ENCODE data around the gene CDK19. TPM values are rescaled to one million over a fixed set of nuclear protein-coding genes. Genes with fewer than 3 reads are reported as not detected.
"Not testable (repeated sequence)": the region's sequence is repeated elsewhere in the genome, so short reads cannot be mapped to it uniquely, and the experiment has no call there.

CDK19 gene
- total RNA-seq, 2 experiments from 2014 or later = 25.3 to 30.0 TPM

DNA sequence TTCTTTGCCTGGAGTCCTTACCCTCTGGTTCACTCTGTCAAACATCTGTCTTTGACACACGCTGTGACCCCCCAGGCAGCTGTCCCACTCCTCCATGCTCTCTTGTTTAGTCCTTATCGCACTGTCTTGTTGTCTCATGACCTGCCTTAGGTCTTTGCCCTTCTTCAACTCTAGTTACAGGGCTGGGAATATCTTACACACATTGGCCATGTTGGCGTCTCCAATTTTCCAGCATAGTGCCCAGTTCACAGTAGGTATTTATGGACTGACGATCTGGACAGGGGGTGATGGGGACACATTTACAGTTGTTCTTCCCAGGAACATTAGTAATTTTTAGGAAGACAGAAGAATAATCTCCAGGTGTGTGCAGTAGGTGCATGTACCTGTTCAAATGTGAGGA lies 209.1 kb downstream of the CDK19 start:
- DNase-seq (no peak), ATAC-seq (ENCODE audit: low read depth) (no peak)
- Mint-ChIP-seq H3K36me3 (peaks cover 2% of the 10 kb centered on the region), H3K27ac (no peak overlapping the region), H3K27me3 (no peaks in the 10 kb centered on the region), H3K4me3 (no peak overlapping the region), H3K9me3 (no peaks in the 10 kb centered on the region), H3K4me1 (no peaks in the 10 kb centered on the region)
- POLR2A ChIA-PET = no interaction called here

DNA sequence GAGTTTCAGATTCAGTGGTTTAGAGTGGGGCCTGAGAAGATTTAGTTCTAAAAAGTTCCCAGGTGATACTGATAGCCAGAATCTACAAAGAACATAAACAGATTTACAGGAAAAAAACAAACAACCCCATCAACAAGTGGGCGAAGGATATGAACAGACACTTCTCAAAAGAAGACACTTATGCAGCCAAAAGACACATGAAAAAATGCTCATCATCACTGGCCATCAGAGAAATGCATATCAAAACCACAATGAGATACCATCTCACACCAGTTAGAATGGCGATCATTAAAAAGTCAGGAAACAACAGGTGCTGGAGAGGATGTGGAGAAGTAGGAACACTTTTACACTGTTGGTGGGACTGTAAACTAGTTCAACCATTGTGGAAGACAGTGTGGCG lies 214.6 kb downstream of the CDK19 start:
- H3K27ac Mint-ChIP-seq; H3K4me1 Mint-ChIP-seq; DNase-seq; H3K4me3 Mint-ChIP-seq; H3K27me3 Mint-ChIP-seq; POLR2A ChIA-PET; ATAC-seq (ENCODE audit: low read depth); H3K36me3 Mint-ChIP-seq; H3K9me3 Mint-ChIP-seq: not testable (repeated sequence)

- POLR2A ChIA-PET = no interaction called here
- H3K27ac Mint-ChIP-seq = no peak overlapping the region
- peaks cover 4% of the 10 kb centered on the region for H3K36me3 Mint-ChIP-seq
- no peaks in the 10 kb centered on the region for H3K4me1 Mint-ChIP-seq
- H3K9me3 Mint-ChIP-seq = peaks cover 5% of the 10 kb centered on the region
- DNase-seq (no peak), ATAC-seq (ENCODE audit: low read depth) (no peak)
- H3K27me3 Mint-ChIP-seq = no peaks in the 10 kb centered on the region
- no peak overlapping the region for H3K4me3 Mint-ChIP-seq
These were observed 217.5 kb downstream of the CDK19 start for GRCh38 chr6:110597761-110598160.

GRCh38 chr6:110596354-110596753 lies 218.9 kb downstream of the CDK19 start:
- POLR2A ChIA-PET = no interaction called here
- ATAC-seq (ENCODE audit: low read depth) (no peak), DNase-seq (no peak)
- Mint-ChIP-seq H3K36me3 (peaks cover 4% of the 10 kb centered on the region), H3K9me3 (peaks cover 7% of the 10 kb centered on the region), H3K27ac (no peak overlapping the region), H3K27me3 (no peaks in the 10 kb centered on the region), H3K4me1 (no peaks in the 10 kb centered on the region), H3K4me3 (no peak overlapping the region)

DNA sequence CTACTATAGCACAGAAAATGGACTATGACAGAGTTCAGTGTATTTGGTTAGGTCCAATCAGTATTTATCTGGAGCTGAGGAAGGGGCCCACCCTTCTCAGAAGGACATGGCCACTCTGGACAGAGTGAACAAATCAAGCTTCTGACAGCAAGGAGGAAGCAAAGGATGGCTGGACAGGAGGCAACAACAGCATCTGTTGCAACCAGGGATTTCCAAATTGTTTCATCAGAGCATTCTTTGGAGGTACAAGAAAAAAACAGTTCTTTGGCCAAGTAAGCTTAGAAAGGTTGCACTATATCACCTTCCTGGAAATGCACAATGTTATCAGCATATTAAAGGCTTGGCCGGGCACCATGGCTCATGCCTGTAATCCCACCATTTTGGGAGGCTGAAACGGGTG lies 220.2 kb downstream of the CDK19 start:
- ATAC-seq (ENCODE audit: low read depth) = no peak
- DNase-seq = no peak
- POLR2A ChIA-PET = no interaction called here
- peaks cover 4% of the 10 kb centered on the region for H3K36me3 Mint-ChIP-seq
- H3K27me3 Mint-ChIP-seq = no peaks in the 10 kb centered on the region
- peaks cover 7% of the 10 kb centered on the region for H3K9me3 Mint-ChIP-seq
- peaks cover 5% of the 10 kb centered on the region for H3K4me1 Mint-ChIP-seq
- H3K27ac Mint-ChIP-seq = no peak overlapping the region
- H3K4me3 Mint-ChIP-seq = no peak overlapping the region

- Mint-ChIP-seq H3K9me3 (peaks cover 7% of the 10 kb centered on the region), H3K27me3 (no peaks in the 10 kb centered on the region), H3K27ac (no peak overlapping the region), H3K4me3 (no peak overlapping the region), H3K4me1 (peaks cover 5% of the 10 kb centered on the region), H3K36me3 (peaks cover 1% of the 10 kb centered on the region)
- ATAC-seq (ENCODE audit: low read depth) (no peak), DNase-seq (no peak)
- POLR2A ChIA-PET = no interaction called here
These were observed 221.6 kb downstream of the CDK19 start for GRCh38 chr6:110593637-110594036.

GRCh38 chr6:110592765-110593164 lies 222.5 kb downstream of the CDK19 start:
- ATAC-seq (ENCODE audit: low read depth) (no peak), DNase-seq (no peak)
- Mint-ChIP-seq H3K4me1 (peaks cover 5% of the 10 kb centered on the region), H3K27me3 (no peaks in the 10 kb centered on the region), H3K36me3 (peaks cover 1% of the 10 kb centered on the region), H3K4me3 (no peak overlapping the region), H3K27ac (no peak overlapping the region), H3K9me3 (peaks cover 7% of the 10 kb centered on the region)
- POLR2A ChIA-PET = no interaction called here

- POLR2A ChIA-PET = no interaction called here
- DNase-seq = no peak
- Mint-ChIP-seq H3K4me1 (peaks cover 5% of the 10 kb centered on the region), H3K9me3 (peaks cover 7% of the 10 kb centered on the region), H3K4me3 (no peak overlapping the region), H3K36me3 (peaks cover 1% of the 10 kb centered on the region), H3K27me3 (no peaks in the 10 kb centered on the region), H3K27ac (no peak overlapping the region)
- no peak for ATAC-seq (ENCODE audit: low read depth)
These were observed 224.4 kb downstream of the CDK19 start for GRCh38 chr6:110590821-110591351.

GRCh38 chr6:110589865-110590513 lies 225.3 kb downstream of the CDK19 start:
- H3K4me3 Mint-ChIP-seq = no peak overlapping the region
- no peak for DNase-seq
- peaks cover 7% of the 10 kb centered on the region for H3K9me3 Mint-ChIP-seq
- peaks cover 5% of the 10 kb centered on the region for H3K4me1 Mint-ChIP-seq
- H3K36me3 Mint-ChIP-seq = peaks cover 1% of the 10 kb centered on the region
- H3K27me3 Mint-ChIP-seq = no peaks in the 10 kb centered on the region
- POLR2A ChIA-PET = interaction anchor here (0.7 kb wide), 1 partner anchor 93 kb away, joined by 5 read pairs; no protein-coding TSS in a partner anchor
- H3K27ac Mint-ChIP-seq = no peak overlapping the region
- no peak for ATAC-seq (ENCODE audit: low read depth)

DNA sequence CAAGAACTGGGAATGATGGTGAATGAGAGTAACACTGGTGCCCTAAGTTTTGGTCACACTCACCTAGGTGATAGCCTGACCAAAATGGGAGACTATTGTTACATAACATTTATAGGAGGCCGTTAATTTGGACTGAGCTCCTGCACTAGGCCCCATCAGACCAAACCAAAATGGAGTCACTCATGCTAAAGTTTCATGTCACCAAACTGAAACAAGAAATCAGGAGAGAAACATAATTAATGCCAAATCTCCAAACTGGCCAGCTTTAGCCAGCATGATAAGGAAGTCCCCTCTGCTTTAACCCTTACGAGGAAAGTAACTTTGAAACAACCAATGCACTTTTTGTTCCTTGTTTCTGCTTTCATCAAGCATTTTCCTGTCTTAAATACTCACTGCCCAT lies 227.9 kb downstream of the CDK19 start:
- POLR2A ChIA-PET = no interaction called here
- Mint-ChIP-seq H3K27ac (no peak overlapping the region), H3K4me1 (peaks cover 5% of the 10 kb centered on the region), H3K4me3 (no peak overlapping the region), H3K27me3 (no peaks in the 10 kb centered on the region), H3K9me3 (peaks cover 2% of the 10 kb centered on the region), H3K36me3 (no peaks in the 10 kb centered on the region)
- no peak for ATAC-seq (ENCODE audit: low read depth)
- DNase-seq = no peak

GRCh38 chr6:110581679-110582078 lies 233.6 kb downstream of the CDK19 start:
- Mint-ChIP-seq H3K4me1 (no peaks in the 10 kb centered on the region), H3K4me3 (no peak overlapping the region), H3K36me3 (no peaks in the 10 kb centered on the region), H3K27me3 (peaks cover 3% of the 10 kb centered on the region), H3K9me3 (peaks cover 7% of the 10 kb centered on the region), H3K27ac (no peak overlapping the region)
- ATAC-seq (ENCODE audit: low read depth) (no peak), DNase-seq (no peak)
- POLR2A ChIA-PET = no interaction called here

- H3K36me3 Mint-ChIP-seq; H3K4me1 Mint-ChIP-seq; ATAC-seq (ENCODE audit: low read depth); POLR2A ChIA-PET; H3K9me3 Mint-ChIP-seq; DNase-seq; H3K27ac Mint-ChIP-seq; H3K27me3 Mint-ChIP-seq; H3K4me3 Mint-ChIP-seq: not testable (repeated sequence)
These were observed 237.6 kb downstream of the CDK19 start for GRCh38 chr6:110577596-110578167.

- no peak for ATAC-seq (ENCODE audit: low read depth)
- Mint-ChIP-seq H3K4me3 (no peak overlapping the region), H3K4me1 (no peaks in the 10 kb centered on the region), H3K36me3 (peaks cover 1% of the 10 kb centered on the region), H3K9me3 (peaks cover 7% of the 10 kb centered on the region), H3K27me3 (peaks cover 10% of the 10 kb centered on the region), H3K27ac (no peak overlapping the region)
- DNase-seq = no peak
- POLR2A ChIA-PET = no interaction called here
These were observed 239.3 kb downstream of the CDK19 start for GRCh38 chr6:110575925-110576463.

- Mint-ChIP-seq H3K4me1 (no peaks in the 10 kb centered on the region), H3K9me3 (peaks cover 2% of the 10 kb centered on the region), H3K27me3 (peaks cover 8% of the 10 kb centered on the region), H3K4me3 (no peak overlapping the region), H3K36me3 (peaks cover 1% of the 10 kb centered on the region), H3K27ac (no peak overlapping the region)
- ATAC-seq (ENCODE audit: low read depth) = no peak
- POLR2A ChIA-PET = no interaction called here
- DNase-seq = no peak
These were observed 240.5 kb downstream of the CDK19 start for GRCh38 chr6:110574817-110575216.

Measured in activated naive CD8-positive, alpha-beta T cell treated with anti-CD3 and anti-CD28 coated beads, Interleukin-2, amount 10 ng/mL, durations not matched to agents 7 days and 5 days (primary cell).